ENCODE measurements around the gene HOXA2.

DNA sequence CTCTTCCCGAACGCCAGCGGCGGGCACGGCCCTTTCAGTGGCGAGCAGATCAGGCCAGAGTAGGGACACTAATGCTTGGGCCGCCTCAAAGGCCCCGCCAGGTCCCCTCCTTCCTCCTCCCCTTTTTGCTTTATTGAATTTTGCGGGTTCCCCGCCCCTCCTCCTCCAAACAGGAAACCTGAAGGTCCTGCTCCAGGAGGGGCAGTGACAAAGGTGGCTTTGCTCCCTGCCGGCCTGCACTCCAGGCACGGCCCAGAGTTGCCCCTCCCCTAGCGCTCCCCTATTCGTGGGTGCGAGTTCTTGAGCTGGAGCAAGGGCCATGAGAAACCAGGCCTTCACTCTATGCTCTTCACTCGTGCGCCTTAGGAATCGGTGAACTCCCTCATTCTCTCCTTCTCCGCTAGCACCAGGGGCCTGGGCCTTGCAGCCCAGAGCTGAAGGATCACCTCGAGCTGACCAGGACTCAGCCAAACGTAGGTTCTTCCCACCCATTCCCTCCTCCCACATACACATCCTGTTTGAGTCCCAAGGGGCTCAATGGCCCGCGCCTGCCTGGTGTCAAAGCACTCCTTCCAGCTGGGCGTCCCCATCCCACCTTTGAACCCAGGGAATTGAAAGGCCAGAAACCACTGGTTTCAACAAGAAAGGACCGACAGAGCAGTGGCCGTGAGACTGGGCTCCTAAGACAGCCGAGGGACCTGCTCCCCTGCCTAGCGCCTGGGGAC lies 45.7 kb upstream of the HOXA2 start:
- TF ChIP-seq, protein P1, sequence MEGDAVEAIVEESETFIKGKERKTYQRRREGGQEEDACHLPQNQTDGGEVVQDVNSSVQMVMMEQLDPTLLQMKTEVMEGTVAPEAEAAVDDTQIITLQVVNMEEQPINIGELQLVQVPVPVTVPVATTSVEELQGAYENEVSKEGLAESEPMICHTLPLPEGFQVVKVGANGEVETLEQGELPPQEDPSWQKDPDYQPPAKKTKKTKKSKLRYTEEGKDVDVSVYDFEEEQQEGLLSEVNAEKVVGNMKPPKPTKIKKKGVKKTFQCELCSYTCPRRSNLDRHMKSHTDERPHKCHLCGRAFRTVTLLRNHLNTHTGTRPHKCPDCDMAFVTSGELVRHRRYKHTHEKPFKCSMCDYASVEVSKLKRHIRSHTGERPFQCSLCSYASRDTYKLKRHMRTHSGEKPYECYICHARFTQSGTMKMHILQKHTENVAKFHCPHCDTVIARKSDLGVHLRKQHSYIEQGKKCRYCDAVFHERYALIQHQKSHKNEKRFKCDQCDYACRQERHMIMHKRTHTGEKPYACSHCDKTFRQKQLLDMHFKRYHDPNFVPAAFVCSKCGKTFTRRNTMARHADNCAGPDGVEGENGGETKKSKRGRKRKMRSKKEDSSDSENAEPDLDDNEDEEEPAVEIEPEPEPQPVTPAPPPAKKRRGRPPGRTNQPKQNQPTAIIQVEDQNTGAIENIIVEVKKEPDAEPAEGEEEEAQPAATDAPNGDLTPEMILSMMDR (IDR thresholded peaks at IDR 0.05; ENCODE audit: low read depth, low read length, missing input control), result no peak
- TF ChIP-seq REST (IDR thresholded peaks at IDR 0.05), result no peak
- no peak for TF ChIP-seq RXRA (IDR thresholded peaks at IDR 0.05)
- no peak for TF ChIP-seq TAF1 (conservative IDR thresholded peaks at IDR 0.05)
- TF ChIP-seq, protein P2, sequence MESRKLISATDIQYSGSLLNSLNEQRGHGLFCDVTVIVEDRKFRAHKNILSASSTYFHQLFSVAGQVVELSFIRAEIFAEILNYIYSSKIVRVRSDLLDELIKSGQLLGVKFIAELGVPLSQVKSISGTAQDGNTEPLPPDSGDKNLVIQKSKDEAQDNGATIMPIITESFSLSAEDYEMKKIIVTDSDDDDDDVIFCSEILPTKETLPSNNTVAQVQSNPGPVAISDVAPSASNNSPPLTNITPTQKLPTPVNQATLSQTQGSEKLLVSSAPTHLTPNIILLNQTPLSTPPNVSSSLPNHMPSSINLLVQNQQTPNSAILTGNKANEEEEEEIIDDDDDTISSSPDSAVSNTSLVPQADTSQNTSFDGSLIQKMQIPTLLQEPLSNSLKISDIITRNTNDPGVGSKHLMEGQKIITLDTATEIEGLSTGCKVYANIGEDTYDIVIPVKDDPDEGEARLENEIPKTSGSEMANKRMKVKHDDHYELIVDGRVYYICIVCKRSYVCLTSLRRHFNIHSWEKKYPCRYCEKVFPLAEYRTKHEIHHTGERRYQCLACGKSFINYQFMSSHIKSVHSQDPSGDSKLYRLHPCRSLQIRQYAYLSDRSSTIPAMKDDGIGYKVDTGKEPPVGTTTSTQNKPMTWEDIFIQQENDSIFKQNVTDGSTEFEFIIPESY (IDR thresholded peaks at IDR 0.05), result no peak
- no peak for TF ChIP-seq FOXA1 (IDR thresholded peaks at IDR 0.05)
- no peak for TF ChIP-seq GABPA (IDR thresholded peaks at IDR 0.05 in 1 of 2, conservative IDR thresholded peaks at IDR 0.05 in 1 of 2)
- TF ChIP-seq HNF4A (conservative IDR thresholded peaks at IDR 0.05), result no peak
- TF ChIP-seq, protein P3, sequence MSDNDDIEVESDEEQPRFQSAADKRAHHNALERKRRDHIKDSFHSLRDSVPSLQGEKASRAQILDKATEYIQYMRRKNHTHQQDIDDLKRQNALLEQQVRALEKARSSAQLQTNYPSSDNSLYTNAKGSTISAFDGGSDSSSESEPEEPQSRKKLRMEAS (IDR thresholded peaks at IDR 0.05), result no peak
- no peak for TF ChIP-seq JUND (IDR thresholded peaks at IDR 0.05)
- no peak for TF ChIP-seq YY1 (IDR thresholded peaks at IDR 0.05)
